PC-9 (cell line): ENCODE results near the gene ATXN1. TPM values are rescaled to one million over a fixed set of nuclear protein-coding genes. Genes with fewer than 3 reads are reported as not detected.

ENCODE experiments used
- BruUV-seq: library from RNA; stranded (reverse); fragments of 400-500 nt; replicated peaks from 2 replicates; lab custom pipeline; 2021; lab: Mats Ljungman, UMichigan
- CTCF ChIA-PET: fragments of 300-600 bp; sonication (Branson Sonifier 250); formaldehyde crosslinking; loops from one replicate; lab custom pipeline; 2022; ENCODE audit warnings: antibody characterized with exemption; lab: Charles Lee
- POLR2A ChIA-PET: fragments of 300-600 bp; sonication (Branson Sonifier 250); formaldehyde crosslinking; loops from one replicate; lab custom pipeline; 2022; ENCODE audit warnings: antibody characterized with exemption; ENCODE audit not compliant: unreplicated experiment; lab: Charles Lee
- DNase-seq, 2 experiments: peaks; one replicate each; pipeline versions ENCODE4 v3.0.0 to v3.0.0-alpha.2; 2015 to 2022; ENCODE audit warnings: mixed read lengths in 1 of 2
- H2AFZ ChIP-seq: fragments of 200-600 bp; sonication (generic); 2 replicates; pipeline ENCODE4 v1.8.1; 2017; ENCODE audit warnings: antibody characterized with exemption
- H3F3A ChIP-seq: fragments of 200-600 bp; sonication (generic); 2 replicates; pipeline ENCODE4 v1.8.1; 2017; ENCODE audit warnings: antibody characterized with exemption, mild to moderate bottlenecking, low read depth; ENCODE audit not compliant: insufficient read depth
- H3K27ac ChIP-seq: fragments of 200-600 bp; sonication (generic); 2 replicates; pipeline ENCODE4 v1.6.1; 2016; ENCODE audit warnings: mixed run types
- H3K27me3 ChIP-seq: fragments of 200-600 bp; sonication (generic); 2 replicates; pipeline ENCODE4 v1.6.1; 2016; ENCODE audit warnings: low read depth, mixed run types; ENCODE audit not compliant: insufficient read depth
- H3K36me3 ChIP-seq: fragments of 200-600 bp; sonication (generic); 2 replicates; pipeline ENCODE4 v1.6.1; 2016; ENCODE audit warnings: low read depth, mixed run types
- H3K4me1 ChIP-seq: fragments of 200-600 bp; sonication (generic); replicated peaks from 2 replicates; pipeline ENCODE4 v1.6.1; 2016; ENCODE audit warnings: mixed run types; ENCODE audit not compliant: insufficient read depth
- H3K4me2 ChIP-seq: fragments of 200-600 bp; sonication (generic); 2 replicates; pipeline ENCODE4 v1.6.1; 2017; ENCODE audit warnings: mixed run types
- H3K4me3 ChIP-seq: fragments of 200-600 bp; sonication (generic); 2 replicates; pipeline ENCODE4 v1.6.1; 2016; ENCODE audit warnings: mixed run types
- H3K79me2 ChIP-seq: fragments of 200-600 bp; sonication (generic); 2 replicates; pipeline ENCODE4 v1.6.1; 2017; ENCODE audit warnings: low read depth, mixed run types
- H3K9me2 ChIP-seq: fragments of 200-600 bp; sonication (generic); 2 replicates; pipeline ENCODE4 v1.8.1; 2017; ENCODE audit warnings: mild to moderate bottlenecking; ENCODE audit not compliant: insufficient read depth
- H3K9me3 ChIP-seq: fragments of 200-600 bp; sonication (generic); 2 replicates; pipeline ENCODE4 v1.8.1; 2016; ENCODE audit warnings: low read depth; ENCODE audit not compliant: insufficient read depth
- H4K20me1 ChIP-seq: fragments of 200-600 bp; sonication (generic); 2 replicates; pipeline ENCODE4 v1.8.1; 2017; ENCODE audit not compliant: insufficient read depth
- EZH2 ChIP-seq: fragments of 200-600 bp; sonication (generic); IDR thresholded peaks from 2 replicates; pipeline ENCODE4 v1.8.0; 2017; ENCODE audit warnings: antibody characterized with exemption, low read depth
- intact Hi-C: fragments of 100-400 bp; cut with micrococcal nuclease; formaldehyde crosslinking; loops from one replicate; pipeline ENCODE4 v1.10.0; 2022; ENCODE audit not compliant: unreplicated experiment
- total RNA-seq: library from RNA; stranded (reverse); gene quantifications from 2 replicates; pipeline ENCODE4 v1.2.3, GENCODE V29; 2021
- TF ChIP-seq, protein P1 (sequence below): fragments of 200-600 bp; sonication (generic); conservative IDR thresholded peaks from 2 replicates; pipeline ENCODE4 v1.6.1; 2017; ENCODE audit warnings: mixed run types, antibody characterized with exemption, mild to moderate bottlenecking, moderate library complexity

Gene ATXN1
- total RNA-seq, 1 experiment from 2014 or later = 42.7 TPM

- no TSS peak for BruUV-seq
- CTCF ChIA-PET = no interaction called here
- Histone ChIP-seq H3K27ac (no peak overlapping the region), H2AFZ (no peak overlapping the region), H3F3A (no peaks in the 10 kb centered on the region), H3K9me3 (no peaks in the 10 kb centered on the region), H4K20me1 (no peaks in the 10 kb centered on the region), H3K9me2 (no peaks in the 10 kb centered on the region), H3K4me3 (no peak overlapping the region), H3K36me3 (no peaks in the 10 kb centered on the region), H3K4me1 (peaks cover 16% of the 10 kb centered on the region; the same call in 1 of the 2 replicates), H3K4me2 (no peak overlapping the region), H3K27me3 (no peaks in the 10 kb centered on the region), H3K79me2 (no peaks in the 10 kb centered on the region)
- POLR2A ChIA-PET = interaction anchor here (0.5 kb wide), 1 partner anchor 276 kb away, joined by 15 read pairs; no protein-coding TSS in a partner anchor
- DNase-seq = no peak
- no peak for TF ChIP-seq EZH2
- TF ChIP-seq, protein P1, sequence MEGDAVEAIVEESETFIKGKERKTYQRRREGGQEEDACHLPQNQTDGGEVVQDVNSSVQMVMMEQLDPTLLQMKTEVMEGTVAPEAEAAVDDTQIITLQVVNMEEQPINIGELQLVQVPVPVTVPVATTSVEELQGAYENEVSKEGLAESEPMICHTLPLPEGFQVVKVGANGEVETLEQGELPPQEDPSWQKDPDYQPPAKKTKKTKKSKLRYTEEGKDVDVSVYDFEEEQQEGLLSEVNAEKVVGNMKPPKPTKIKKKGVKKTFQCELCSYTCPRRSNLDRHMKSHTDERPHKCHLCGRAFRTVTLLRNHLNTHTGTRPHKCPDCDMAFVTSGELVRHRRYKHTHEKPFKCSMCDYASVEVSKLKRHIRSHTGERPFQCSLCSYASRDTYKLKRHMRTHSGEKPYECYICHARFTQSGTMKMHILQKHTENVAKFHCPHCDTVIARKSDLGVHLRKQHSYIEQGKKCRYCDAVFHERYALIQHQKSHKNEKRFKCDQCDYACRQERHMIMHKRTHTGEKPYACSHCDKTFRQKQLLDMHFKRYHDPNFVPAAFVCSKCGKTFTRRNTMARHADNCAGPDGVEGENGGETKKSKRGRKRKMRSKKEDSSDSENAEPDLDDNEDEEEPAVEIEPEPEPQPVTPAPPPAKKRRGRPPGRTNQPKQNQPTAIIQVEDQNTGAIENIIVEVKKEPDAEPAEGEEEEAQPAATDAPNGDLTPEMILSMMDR = no peak
- intact Hi-C loops = no loop called here
These were observed 289.9 kb downstream of the ATXN1 start for GRCh38 chr6:16471222-16471909.

DNA sequence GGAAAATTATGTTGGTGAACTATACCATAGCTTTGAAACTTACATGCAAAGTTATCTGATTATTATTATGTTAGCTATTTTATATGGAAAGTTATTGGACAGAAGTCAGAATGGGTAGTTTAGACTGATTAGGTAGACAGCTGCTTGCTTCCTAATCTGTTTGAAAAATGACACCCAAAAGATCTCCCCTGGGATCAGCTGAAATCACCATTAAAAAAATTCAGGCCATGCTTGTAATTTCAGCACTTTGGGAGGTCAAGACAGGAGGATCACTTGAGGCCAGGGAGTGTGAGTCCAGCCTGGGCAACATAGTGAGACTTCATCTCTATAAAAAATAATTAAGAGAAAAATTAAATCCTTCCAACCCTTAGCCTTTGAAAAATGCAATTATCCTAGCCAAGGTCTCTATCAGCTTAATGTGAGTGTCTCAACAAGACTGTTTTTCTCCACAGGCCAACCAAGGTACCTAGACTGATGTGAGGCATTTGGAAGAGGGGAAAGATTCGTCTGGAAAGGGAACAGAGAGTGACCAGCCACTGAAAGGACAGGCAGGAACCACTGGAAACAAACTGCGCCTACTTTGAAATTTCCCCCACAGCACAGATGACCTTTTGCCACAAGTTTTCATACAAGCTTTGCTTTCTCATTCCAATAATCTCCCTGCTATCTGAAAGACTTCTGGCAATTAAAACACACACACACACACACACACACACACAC, 290.6 kb downstream of the ATXN1 start:
- no peak overlapping the region for H3K27ac ChIP-seq
- TF ChIP-seq, protein P1 = no peak
- TF ChIP-seq EZH2 = no peak
- BruUV-seq = no TSS peak
- H3K4me1 ChIP-seq = peaks cover 16% of the 10 kb centered on the region; the same call in 1 of the 2 replicates
- no peaks in the 10 kb centered on the region for H3K27me3 ChIP-seq
- no peak overlapping the region for H3K4me2 ChIP-seq
- no peaks in the 10 kb centered on the region for H3K9me3 ChIP-seq
- intact Hi-C loops = no loop called here
- ChIA-PET POLR2A (no interaction called here), CTCF (no interaction called here)
- H3K9me2 ChIP-seq = no peaks in the 10 kb centered on the region
- no peak overlapping the region for H3K4me3 ChIP-seq
- no peak overlapping the region for H2AFZ ChIP-seq
- no peaks in the 10 kb centered on the region for H3K36me3 ChIP-seq
- H3F3A ChIP-seq = no peaks in the 10 kb centered on the region
- no peak for DNase-seq
- H3K79me2 ChIP-seq = no peaks in the 10 kb centered on the region
- no peaks in the 10 kb centered on the region for H4K20me1 ChIP-seq

DNA sequence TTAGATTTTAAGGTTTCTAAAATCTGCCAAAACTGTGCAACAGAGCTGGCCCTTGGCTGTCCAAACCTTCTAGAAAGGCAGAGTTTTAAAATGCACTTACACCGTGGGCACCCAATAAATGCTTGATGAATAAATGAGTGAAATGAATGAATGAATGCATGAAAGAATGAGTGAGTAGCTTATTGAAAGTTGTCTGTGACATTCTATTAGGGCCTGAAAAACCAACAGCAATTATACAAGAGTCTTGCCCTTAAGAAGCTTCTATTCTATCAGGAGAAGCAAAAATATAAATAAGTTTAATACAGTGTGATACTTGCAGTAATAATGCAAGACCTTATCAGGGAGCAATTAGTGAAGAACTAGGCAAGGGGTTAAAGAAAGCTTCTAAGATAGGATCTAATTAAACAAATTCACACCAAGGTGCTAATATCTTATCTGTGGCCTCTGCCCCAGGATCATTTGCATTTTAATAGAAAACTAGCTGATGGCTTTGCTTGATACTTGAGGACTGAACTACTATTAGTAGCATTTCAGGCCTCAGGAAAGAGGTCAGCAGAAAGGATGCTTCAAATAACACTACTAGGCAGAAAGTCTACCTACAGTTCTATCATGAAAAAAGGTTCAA, 292.2 kb downstream of the ATXN1 start:
- no peaks in the 10 kb centered on the region for H3K9me2 ChIP-seq
- intact Hi-C loops = no loop called here
- BruUV-seq = no TSS peak
- no peaks in the 10 kb centered on the region for H3K79me2 ChIP-seq
- H3K9me3 ChIP-seq = no peaks in the 10 kb centered on the region
- no peaks in the 10 kb centered on the region for H4K20me1 ChIP-seq
- no peaks in the 10 kb centered on the region for H3K27me3 ChIP-seq
- POLR2A ChIA-PET = no interaction called here
- no peak overlapping the region for H2AFZ ChIP-seq
- no peaks in the 10 kb centered on the region for H3K36me3 ChIP-seq
- no peak for DNase-seq
- CTCF ChIA-PET = no interaction called here
- H3K4me1 ChIP-seq = peaks cover 16% of the 10 kb centered on the region; the same call in 1 of the 2 replicates
- no peak overlapping the region for H3K4me3 ChIP-seq
- no peak overlapping the region for H3K4me2 ChIP-seq
- no peaks in the 10 kb centered on the region for H3F3A ChIP-seq
- H3K27ac ChIP-seq = no peak overlapping the region
- TF ChIP-seq, protein P1 = no peak
- TF ChIP-seq EZH2 = no peak
